NCI-H226 (cell line): ENCODE measurements around the gene GJB4.
"Not testable (repeated sequence)": the region's sequence is repeated elsewhere in the genome, so short reads cannot be mapped to it uniquely, and the experiment has no call there.

Experiments used
- DNase-seq: peaks from one replicate; pipeline ENCODE4 v3.0.0-alpha.2; 2015

GJB4 gene

GRCh38 chr1:34759503-34760357 is at the start of gene GJB4:
Gene GJB4, plus strand, starts transcription at chr1:34759740. Its CDS starts 1,515 bp downstream, at chr1:34761255.
- DNase-seq = no peak

- no peak for DNase-seq
Measured at GRCh38 chr1:34710812-34711211, 48.7 kb upstream of the GJB4 start.

GRCh38 chr1:34711485-34711884 is 48.1 kb upstream of the GJB4 start:
- DNase-seq = no peak

GRCh38 chr1:34712007-34712688 is 47.4 kb upstream of the GJB4 start:
- DNase-seq = no peak

- DNase-seq = no peak
Measured at GRCh38 chr1:34713443-34713842, 46.1 kb upstream of the GJB4 start.

- no peak for DNase-seq
Measured at GRCh38 chr1:34714386-34714785, 45.2 kb upstream of the GJB4 start.

- no peak for DNase-seq
Measured at GRCh38 chr1:34715139-34715538, 44.4 kb upstream of the GJB4 start.

GRCh38 chr1:34721241-34721640 is 38.3 kb upstream of the GJB4 start:
- no peak for DNase-seq

- no peak for DNase-seq
Measured at GRCh38 chr1:34721646-34722355, 37.7 kb upstream of the GJB4 start.

- no peak for DNase-seq
Measured at GRCh38 chr1:34726861-34727260, 32.7 kb upstream of the GJB4 start.

GRCh38 chr1:34730485-34730884 is 29.1 kb upstream of the GJB4 start:
- no peak for DNase-seq

- not testable (repeated sequence) for DNase-seq
Measured at GRCh38 chr1:34732831-34733230, 26.7 kb upstream of the GJB4 start.

- no peak for DNase-seq
Measured at GRCh38 chr1:34736692-34737091, 22.8 kb upstream of the GJB4 start.

- not testable (repeated sequence) for DNase-seq
Measured at GRCh38 chr1:34737236-34737635, 22.3 kb upstream of the GJB4 start.

GRCh38 chr1:34739613-34740012 is 19.9 kb upstream of the GJB4 start:
- no peak for DNase-seq

GRCh38 chr1:34740161-34740868 is 19.2 kb upstream of the GJB4 start:
- DNase-seq = no peak

- DNase-seq = peak; percentile 37
Measured at GRCh38 chr1:34742667-34743270, 16.8 kb upstream of the GJB4 start.

- no peak for DNase-seq
Measured at GRCh38 chr1:34743775-34744174, 15.8 kb upstream of the GJB4 start.

- DNase-seq = no peak
Measured at GRCh38 chr1:34744851-34745250, 14.7 kb upstream of the GJB4 start.

GRCh38 chr1:34745666-34746065 is 13.9 kb upstream of the GJB4 start:
- no peak for DNase-seq

- DNase-seq = no peak
Measured at GRCh38 chr1:34746101-34746500, 13.4 kb upstream of the GJB4 start.
